CD4-positive, alpha-beta memory T cell (primary cell): Measurements from ENCODE around the gene ZNF592. TPM values are rescaled to one million over a fixed set of nuclear protein-coding genes. Genes with fewer than 3 reads are reported as not detected.

Experiments
- CTCF ChIA-PET: fragments of 350-600 bp; sonication (Branson Sonifier 250); formaldehyde crosslinking; loops from one replicate; lab custom pipeline; 2021; ENCODE audit warnings: inconsistent platforms; ENCODE audit not compliant: partially characterized antibody; lab: Charles Lee
- POLR2A ChIA-PET: fragments of 350-600 bp; sonication (Branson Sonifier 250); formaldehyde crosslinking; loops from one replicate; lab custom pipeline; 2021; ENCODE audit not compliant: partially characterized antibody; lab: Charles Lee
- DNase-seq, 5 donors: peaks; one replicate each; pipeline versions ENCODE4 v3.0.0 to v3.0.0-alpha.2; 2020 to 2022; ENCODE audit warnings: mixed read lengths in 1 of 5
- H3K27ac ChIP-seq: one replicate; pipeline ENCODE4 v1.7.0; 2013; ENCODE audit warnings: low read depth, low read length
- H3K27me3 ChIP-seq: 2 replicates; pipeline ENCODE4 v1.7.0; 2013; ENCODE audit warnings: mild to moderate bottlenecking, low read length, moderate library complexity; ENCODE audit not compliant: insufficient read depth
- H3K36me3 ChIP-seq: 2 replicates; pipeline ENCODE4 v1.7.0; 2013; ENCODE audit warnings: mild to moderate bottlenecking, low read length, moderate library complexity; ENCODE audit not compliant: insufficient read depth
- H3K4me1 ChIP-seq: 2 replicates; pipeline ENCODE4 v1.7.0; 2013; ENCODE audit warnings: mild to moderate bottlenecking, low read length, moderate library complexity; ENCODE audit not compliant: insufficient read depth
- H3K4me3 ChIP-seq, 2 donors: one replicate each; pipeline ENCODE4 v1.7.0; 2013; ENCODE audit warnings: low read length in 2 of 2, mild to moderate bottlenecking in 1 of 2
- H3K9me3 ChIP-seq, 2 donors: one replicate each; pipeline ENCODE4 v1.7.0; 2013; ENCODE audit warnings: low read length in 2 of 2, control low read depth in 1 of 2; ENCODE audit not compliant: control insufficient read depth in 1 of 2
- H3K27ac Mint-ChIP-seq, 7 donors: one replicate each; pipeline ENCODE4 v1.8.0; 2020 to 2021; ENCODE audit warnings: mixed read lengths in 7 of 7, mild to moderate bottlenecking in 6 of 7, inconsistent platforms in 3 of 7, moderate library complexity in 3 of 7
- H3K27me3 Mint-ChIP-seq, 2 donors: one replicate each; pipeline ENCODE4 v1.8.0; 2020 to 2021; ENCODE audit warnings: mixed read lengths in 2 of 2
- H3K36me3 Mint-ChIP-seq, 2 donors: one replicate each; pipeline ENCODE4 v1.8.0; 2020 to 2021; ENCODE audit warnings: mixed read lengths in 2 of 2, inconsistent platforms in 1 of 2, mild to moderate bottlenecking in 1 of 2
- H3K4me1 Mint-ChIP-seq, 4 donors: one replicate each; pipeline ENCODE4 v1.8.0; 2020 to 2021; ENCODE audit warnings: mixed read lengths in 4 of 4, mild to moderate bottlenecking in 1 of 4
- H3K4me3 Mint-ChIP-seq, 8 donors: one replicate each; pipeline ENCODE4 v1.8.0; 2020 to 2021; ENCODE audit warnings: mixed read lengths in 8 of 8, mild to moderate bottlenecking in 7 of 8, moderate library complexity in 6 of 8, inconsistent platforms in 3 of 8
- H3K9me3 Mint-ChIP-seq, 8 donors: one replicate each; pipeline ENCODE4 v1.8.0; 2020 to 2021; ENCODE audit warnings: mixed read lengths in 8 of 8, mild to moderate bottlenecking in 5 of 8, inconsistent platforms in 3 of 8, moderate library complexity in 1 of 8
- intact Hi-C: fragments of 100-400 bp; cut with micrococcal nuclease; formaldehyde crosslinking; loops from one replicate; pipeline ENCODE4 v1.15.1; 2023
- polyA plus RNA-seq, 2 donors: library from polyadenylated mRNA; unstranded; fragments of 300-500 nt; fragmentation: Illumina TruSeq; gene quantifications; one replicate each; pipeline ENCODE4 v1.2.3, GENCODE V29; 2021
- total RNA-seq, 2 experiments: library from RNA; stranded (reverse); gene quantifications; one replicate each; pipeline ENCODE4 v1.2.3, GENCODE V29; 2021

ZNF592 gene, protein sequence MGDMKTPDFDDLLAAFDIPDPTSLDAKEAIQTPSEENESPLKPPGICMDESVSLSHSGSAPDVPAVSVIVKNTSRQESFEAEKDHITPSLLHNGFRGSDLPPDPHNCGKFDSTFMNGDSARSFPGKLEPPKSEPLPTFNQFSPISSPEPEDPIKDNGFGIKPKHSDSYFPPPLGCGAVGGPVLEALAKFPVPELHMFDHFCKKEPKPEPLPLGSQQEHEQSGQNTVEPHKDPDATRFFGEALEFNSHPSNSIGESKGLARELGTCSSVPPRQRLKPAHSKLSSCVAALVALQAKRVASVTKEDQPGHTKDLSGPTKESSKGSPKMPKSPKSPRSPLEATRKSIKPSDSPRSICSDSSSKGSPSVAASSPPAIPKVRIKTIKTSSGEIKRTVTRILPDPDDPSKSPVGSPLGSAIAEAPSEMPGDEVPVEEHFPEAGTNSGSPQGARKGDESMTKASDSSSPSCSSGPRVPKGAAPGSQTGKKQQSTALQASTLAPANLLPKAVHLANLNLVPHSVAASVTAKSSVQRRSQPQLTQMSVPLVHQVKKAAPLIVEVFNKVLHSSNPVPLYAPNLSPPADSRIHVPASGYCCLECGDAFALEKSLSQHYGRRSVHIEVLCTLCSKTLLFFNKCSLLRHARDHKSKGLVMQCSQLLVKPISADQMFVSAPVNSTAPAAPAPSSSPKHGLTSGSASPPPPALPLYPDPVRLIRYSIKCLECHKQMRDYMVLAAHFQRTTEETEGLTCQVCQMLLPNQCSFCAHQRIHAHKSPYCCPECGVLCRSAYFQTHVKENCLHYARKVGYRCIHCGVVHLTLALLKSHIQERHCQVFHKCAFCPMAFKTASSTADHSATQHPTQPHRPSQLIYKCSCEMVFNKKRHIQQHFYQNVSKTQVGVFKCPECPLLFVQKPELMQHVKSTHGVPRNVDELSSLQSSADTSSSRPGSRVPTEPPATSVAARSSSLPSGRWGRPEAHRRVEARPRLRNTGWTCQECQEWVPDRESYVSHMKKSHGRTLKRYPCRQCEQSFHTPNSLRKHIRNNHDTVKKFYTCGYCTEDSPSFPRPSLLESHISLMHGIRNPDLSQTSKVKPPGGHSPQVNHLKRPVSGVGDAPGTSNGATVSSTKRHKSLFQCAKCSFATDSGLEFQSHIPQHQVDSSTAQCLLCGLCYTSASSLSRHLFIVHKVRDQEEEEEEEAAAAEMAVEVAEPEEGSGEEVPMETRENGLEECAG (N-terminal part only)
- 10 to 100 TPM; 40.8 to 42.6 TPM for total RNA-seq
- polyA plus RNA-seq, result 10 to 100 TPM in 1 of 2 donors, 1 to 10 TPM in 1; 1.7 to 13.5 TPM

- Histone ChIP-seq H3K27ac (peak within 1 kb of the TSS; percentile 80), H3K9me3 (no peaks in the 10 kb centered on the region), H3K4me1 (peaks cover 68% of the 10 kb centered on the region), H3K4me3 (peak within 1 kb of the TSS; percentile 88 to 93), H3K36me3 (no peaks in the 10 kb centered on the region), H3K27me3 (no peaks in the 10 kb centered on the region)
- H3K27me3 Mint-ChIP-seq, result no peaks in the 10 kb centered on the region
- H3K36me3 Mint-ChIP-seq, result peaks cover 4 to 24% of the 10 kb centered on the region in 2 donors
- peak; percentile 78 to 87 (median 80) for DNase-seq
- no peaks in the 10 kb centered on the region for H3K9me3 Mint-ChIP-seq
- CTCF ChIA-PET, result interaction anchor here (0.6 to 3.5 kb wide), 19 partner anchors 13 to 99 kb away, joined by 3 to 31 read pairs (median 5); partner anchors contain the start of genes NMB, SEC11A and WDR73
- intact Hi-C loops, result loop anchor here (1.0 to 10.0 kb wide), 8 partner anchors 13 to 161 kb away; partner anchors contain the start of genes NMB, SEC11A, WDR73 and ZSCAN2
- H3K4me3 Mint-ChIP-seq, result peak within 1 kb of the TSS; percentile 93 to 99 (median 98)
- POLR2A ChIA-PET, result interaction anchor here (0.5 to 14.2 kb wide), 29 partner anchors 14 to 154 kb away, joined by 3 to 522 read pairs (median 6); partner anchors contain the start of genes NMB, SEC11A, WDR73 and ZSCAN2
- peak within 1 kb of the TSS; percentile 97 to 99 (median 99) for H3K27ac Mint-ChIP-seq
- peaks cover 52 to 74% (median 64%) of the 10 kb centered on the region in 4 donors for H3K4me1 Mint-ChIP-seq
Observed at GRCh38 chr15:84748274-84749110, at the start of gene ZNF592. Gene ZNF592, plus strand, starts transcription at chr15:84748592. Its CDS starts 34,084 bp downstream, at chr15:84782676.

DNA sequence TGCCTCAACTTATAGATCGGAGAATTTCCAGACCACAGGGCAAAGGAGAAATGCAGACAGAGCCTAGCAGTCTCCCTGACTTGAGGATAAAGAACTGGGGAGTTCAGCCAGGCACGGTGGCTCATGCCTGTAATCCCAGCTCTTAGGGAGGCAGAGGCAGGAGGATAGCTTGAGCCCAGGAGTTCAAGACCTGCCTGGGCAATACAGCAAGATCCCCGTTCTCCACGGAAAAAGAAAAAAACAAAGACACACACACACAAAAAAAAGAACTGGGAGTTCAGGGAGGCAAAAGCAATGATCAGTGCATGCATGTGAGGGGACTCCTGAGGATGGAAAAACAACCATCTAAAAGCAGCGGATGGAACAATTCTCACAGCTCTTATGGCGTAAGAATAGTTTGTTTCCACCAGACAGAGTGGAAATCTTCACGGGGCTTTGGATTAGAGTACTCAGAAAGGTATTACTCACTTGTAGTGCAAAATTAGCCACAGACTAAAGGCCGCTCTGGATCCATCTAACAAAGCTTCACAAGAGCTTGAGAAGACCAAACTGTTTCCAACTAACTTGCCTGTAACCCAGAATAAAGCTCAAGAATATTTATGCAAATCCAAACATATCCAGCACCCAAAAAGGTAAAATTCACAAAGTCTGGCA is 48.7 kb upstream of the ZNF592 start:
- Histone ChIP-seq H3K36me3 (no peaks in the 10 kb centered on the region), H3K27ac (no peak overlapping the region), H3K4me3 (no peak overlapping the region), H3K4me1 (peaks cover 66% of the 10 kb centered on the region), H3K27me3 (no peaks in the 10 kb centered on the region), H3K9me3 (no peaks in the 10 kb centered on the region)
- peak overlapping the region in 6 of 8 donors; percentile 9 to 66 (median 52) for H3K4me3 Mint-ChIP-seq
- intact Hi-C loops, result loop anchor here (10.0 kb wide), 1 partner anchor 45 kb away; the partner anchor contains the start of gene ZNF592
- H3K27me3 Mint-ChIP-seq, result no peaks in the 10 kb centered on the region
- peak overlapping the region; percentile 15 to 76 (median 38) for H3K27ac Mint-ChIP-seq
- H3K9me3 Mint-ChIP-seq, result no peaks in the 10 kb centered on the region
- peaks cover 0 to 13% of the 10 kb centered on the region in 2 donors for H3K36me3 Mint-ChIP-seq
- H3K4me1 Mint-ChIP-seq, result peaks cover 49 to 77% (median 61%) of the 10 kb centered on the region in 4 donors
- DNase-seq, result no peak
- ChIA-PET CTCF (interaction anchor here (1.3 to 2.2 kb wide), 2 partner anchors 15 to 17 kb away, joined by 6 read pairs; partner anchors contain the start of gene SEC11A), POLR2A (interaction anchor here (0.6 to 1.2 kb wide), 2 partner anchors 16 to 41 kb away, joined by 3 to 7 read pairs; partner anchors contain the start of genes NMB and SEC11A)

DNA sequence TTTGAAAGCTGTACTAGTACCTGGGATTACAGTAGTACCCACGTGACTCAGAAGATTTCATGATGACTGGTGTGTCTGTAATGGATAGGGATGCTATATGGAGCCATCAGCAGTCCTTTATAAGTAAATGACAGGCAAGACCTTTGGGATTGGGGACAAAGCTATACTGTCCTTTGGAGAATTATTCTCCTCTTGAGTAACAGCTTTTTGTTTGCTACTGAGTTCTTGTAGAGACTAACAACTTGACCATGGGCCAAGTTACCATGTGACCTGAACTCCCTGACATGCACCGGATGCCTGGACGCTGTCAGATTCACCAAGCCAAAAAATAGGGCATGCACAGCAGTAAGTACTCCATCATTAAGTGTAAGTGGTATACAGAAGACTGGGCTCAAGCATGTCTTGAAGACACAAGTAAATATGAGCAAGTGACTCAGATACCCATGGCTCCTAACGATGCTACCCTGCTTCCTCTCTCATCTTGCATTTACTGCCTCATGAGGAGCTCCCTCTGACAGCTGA is 45.4 kb upstream of the ZNF592 start:
- Mint-ChIP-seq H3K27me3 (no peaks in the 10 kb centered on the region), H3K27ac (peak overlapping the region in 6 of 7 donors; percentile 22 to 77 (median 50))

GRCh38 chr15:84703808-84704207 is 44.6 kb upstream of the ZNF592 start:
- ChIA-PET CTCF (no interaction called here), POLR2A (interaction anchor here (1.1 to 6.2 kb wide), 4 partner anchors 12 to 44 kb away, joined by 3 to 31 read pairs (median 18); partner anchors contain the start of genes SEC11A and ZNF592)
- no peak overlapping the region for H3K27ac ChIP-seq
- H3K27ac Mint-ChIP-seq, result peak overlapping the region in 6 of 7 donors; percentile 16 to 77 (median 56)
- peak overlapping the region in 2 of 8 donors; percentile 13 to 32 for H3K4me3 Mint-ChIP-seq
- H3K4me1 Mint-ChIP-seq, result peaks cover 48 to 80% (median 57%) of the 10 kb centered on the region in 4 donors
- DNase-seq, result no peak
- no peaks in the 10 kb centered on the region for H3K9me3 ChIP-seq
- H3K4me1 ChIP-seq, result peaks cover 56% of the 10 kb centered on the region
- H3K36me3 Mint-ChIP-seq, result peaks cover 3 to 22% of the 10 kb centered on the region in 2 donors
- H3K27me3 ChIP-seq, result no peaks in the 10 kb centered on the region
- H3K36me3 ChIP-seq, result no peaks in the 10 kb centered on the region
- no peak overlapping the region for H3K4me3 ChIP-seq
- H3K9me3 Mint-ChIP-seq, result no peaks in the 10 kb centered on the region
- H3K27me3 Mint-ChIP-seq, result no peaks in the 10 kb centered on the region
- intact Hi-C loops, result no loop called here

More for the DNA sequence above, 45.4 kb upstream of the ZNF592 start:
- Histone ChIP-seq H3K36me3 (no peaks in the 10 kb centered on the region), H3K4me1 (peaks cover 61% of the 10 kb centered on the region), H3K4me3 (no peak overlapping the region), H3K9me3 (no peaks in the 10 kb centered on the region), H3K27me3 (no peaks in the 10 kb centered on the region), H3K27ac (no peak overlapping the region)
- Mint-ChIP-seq H3K36me3 (peaks cover 0 to 15% of the 10 kb centered on the region in 2 donors), H3K9me3 (no peaks in the 10 kb centered on the region), H3K4me1 (peaks cover 47 to 81% (median 61%) of the 10 kb centered on the region in 4 donors), H3K4me3 (peak overlapping the region in 4 of 8 donors; percentile 2 to 16 (median 9))
- ChIA-PET POLR2A (interaction anchor here (0.6 to 6.2 kb wide), 5 partner anchors 13 to 1091 kb away, joined by 3 to 31 read pairs (median 6); partner anchors contain the start of genes SEC11A and ZNF592), CTCF (interaction anchor here (0.9 kb wide), 1 partner anchor 13 kb away, joined by 4 read pairs; the partner anchor contains the start of gene SEC11A)
- intact Hi-C loops, result no loop called here
- DNase-seq, result no peak

DNA sequence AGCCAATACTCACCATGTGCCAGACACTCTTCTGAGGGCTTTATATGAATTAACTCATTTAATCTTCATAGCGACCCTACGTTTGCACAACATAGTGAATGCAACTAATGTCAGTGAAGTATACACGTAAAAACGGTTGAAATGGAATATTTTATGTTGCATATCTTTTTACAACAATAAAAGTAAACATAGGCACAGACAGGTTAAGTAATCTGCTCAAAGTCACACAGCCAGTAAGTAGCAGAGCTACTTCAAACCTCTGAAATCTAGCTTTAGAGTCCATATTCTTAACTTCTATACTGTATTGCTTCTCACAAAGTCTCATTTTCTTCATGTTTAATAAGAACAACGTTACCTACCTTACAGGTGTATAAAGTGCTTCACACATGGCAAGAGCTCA is 34.0 kb upstream of the ZNF592 start:
- Mint-ChIP-seq H3K4me1 (peaks cover 29 to 59% (median 41%) of the 10 kb centered on the region in 4 donors), H3K27me3 (no peaks in the 10 kb centered on the region), H3K4me3 (peak overlapping the region; percentile 94 to 100 (median 96)), H3K36me3 (peaks cover 0 to 25% of the 10 kb centered on the region in 2 donors), H3K27ac (peak overlapping the region in 6 of 7 donors; percentile 5 to 98 (median 70)), H3K9me3 (peaks cover 0 to 3% (median 0%) of the 10 kb centered on the region in 8 donors)
- POLR2A ChIA-PET, result interaction anchor here (0.8 to 15.2 kb wide), 7 partner anchors 10 to 83 kb away, joined by 4 to 598 read pairs (median 123); partner anchors contain the start of genes NMB, WDR73 and ZNF592
- peaks cover 6% of the 10 kb centered on the region for H3K36me3 ChIP-seq
- CTCF ChIA-PET, result interaction anchor here (1.0 to 4.2 kb wide), 13 partner anchors 7 to 144 kb away, joined by 3 to 37 read pairs (median 6); partner anchors contain the start of genes WDR73 and ZNF592
- DNase-seq, result no peak
- H3K4me3 ChIP-seq, result peak overlapping the region in 1 of 2 donors; percentile 9
- intact Hi-C loops, result no loop called here
- no peak overlapping the region for H3K27ac ChIP-seq
- peaks cover 51% of the 10 kb centered on the region for H3K4me1 ChIP-seq
- H3K27me3 ChIP-seq, result no peaks in the 10 kb centered on the region
- no peaks in the 10 kb centered on the region for H3K9me3 ChIP-seq
